Measurements from ENCODE around the gene NMNAT3. TPM values are rescaled to one million over a fixed set of nuclear protein-coding genes. Genes with fewer than 3 reads are reported as not detected.

Gene NMNAT3
- 2.0 to 2.7 TPM (median 2.0 TPM) in 3 replicates for total RNA-seq
- long read RNA-seq, partial matches to known transcripts = 0 of 1 reads
- long read RNA-seq, other reads (novel, unspliced or antisense) = 0 of 1 reads

- Mint-ChIP-seq H3K9me3 (ENCODE audit: low read depth) (no peaks in the 10 kb centered on the region), H3K4me3 (ENCODE audit: unreplicated experiment) (peak within 1 kb of the TSS; percentile 75), H3K27me3 (ENCODE audit: low read depth) (peaks cover 3% of the 10 kb centered on the region), H3K4me1 (ENCODE audit: low read depth) (peaks cover 3% of the 10 kb centered on the region), H3K36me3 (ENCODE audit: low read depth) (no peaks in the 10 kb centered on the region), H3K27ac (ENCODE audit: unreplicated experiment) (no peak within 1 kb of the TSS)
- no peak for TF ChIP-seq CTCF (IDR thresholded peaks at IDR 0.05)
- peak; percentile 90 for DNase-seq (ENCODE audit: low spot score)
These were observed at the start of gene NMNAT3 for GRCh38 chr3:139677388-139678155. Gene NMNAT3, minus strand, starts transcription at chr3:139677972. Its CDS starts 50,248 bp downstream, at chr3:139627724.

GRCh38 chr3:139721370-139721769, 43.6 kb upstream of the NMNAT3 start:
- no peak for TF ChIP-seq CTCF (IDR thresholded peaks at IDR 0.05)
- no peak overlapping the region for H3K27ac Mint-ChIP-seq (ENCODE audit: unreplicated experiment)
- H3K4me3 Mint-ChIP-seq (ENCODE audit: unreplicated experiment) = no peak overlapping the region
- H3K9me3 Mint-ChIP-seq (ENCODE audit: low read depth) = no peaks in the 10 kb centered on the region
- no peak for DNase-seq (ENCODE audit: low spot score)
- peaks cover 13% of the 10 kb centered on the region for H3K4me1 Mint-ChIP-seq (ENCODE audit: low read depth)
- H3K36me3 Mint-ChIP-seq (ENCODE audit: low read depth) = peaks cover 2% of the 10 kb centered on the region
- peaks cover 4% of the 10 kb centered on the region for H3K27me3 Mint-ChIP-seq (ENCODE audit: low read depth)

DNA sequence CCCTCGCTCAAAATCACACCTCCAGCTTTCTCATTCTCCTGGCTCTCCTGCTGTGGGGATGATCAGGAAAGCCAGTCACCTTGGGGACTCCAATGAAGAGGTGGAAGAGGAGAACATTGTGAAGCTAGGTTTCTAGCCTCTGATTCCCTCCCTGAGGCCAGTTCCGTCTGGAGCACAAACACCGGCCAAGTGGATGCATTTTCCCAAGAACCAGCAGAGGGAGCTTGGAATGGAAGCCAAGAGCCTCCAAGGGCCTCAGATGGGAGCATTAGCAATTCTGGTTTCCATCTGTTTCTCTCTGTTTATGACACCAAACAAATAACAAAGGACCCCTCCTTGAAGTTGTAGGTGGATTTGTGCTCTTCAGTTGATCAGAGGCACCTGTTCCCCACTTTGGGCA, 40.6 kb upstream of the NMNAT3 start:
- Mint-ChIP-seq H3K36me3 (ENCODE audit: low read depth) (peaks cover 2% of the 10 kb centered on the region), H3K4me3 (ENCODE audit: unreplicated experiment) (no peak overlapping the region), H3K27ac (ENCODE audit: unreplicated experiment) (no peak overlapping the region), H3K4me1 (ENCODE audit: low read depth) (peaks cover 13% of the 10 kb centered on the region), H3K9me3 (ENCODE audit: low read depth) (no peaks in the 10 kb centered on the region), H3K27me3 (ENCODE audit: low read depth) (peaks cover 7% of the 10 kb centered on the region)
- DNase-seq (ENCODE audit: low spot score) = no peak
- peak; percentile 83 for TF ChIP-seq CTCF (IDR thresholded peaks at IDR 0.05)

- Mint-ChIP-seq H3K27me3 (ENCODE audit: low read depth) (peaks cover 11% of the 10 kb centered on the region), H3K36me3 (ENCODE audit: low read depth) (no peaks in the 10 kb centered on the region), H3K4me3 (ENCODE audit: unreplicated experiment) (no peak overlapping the region), H3K9me3 (ENCODE audit: low read depth) (no peaks in the 10 kb centered on the region), H3K4me1 (ENCODE audit: low read depth) (peaks cover 13% of the 10 kb centered on the region), H3K27ac (ENCODE audit: unreplicated experiment) (no peak overlapping the region)
- TF ChIP-seq CTCF (IDR thresholded peaks at IDR 0.05) = no peak
- no peak for DNase-seq (ENCODE audit: low spot score)
These were observed 39.2 kb upstream of the NMNAT3 start for GRCh38 chr3:139716908-139717485.

GRCh38 chr3:139715743-139716360, 38.1 kb upstream of the NMNAT3 start:
- Mint-ChIP-seq H3K27me3 (ENCODE audit: low read depth) (peaks cover 17% of the 10 kb centered on the region), H3K4me3 (ENCODE audit: unreplicated experiment) (no peak overlapping the region), H3K27ac (ENCODE audit: unreplicated experiment) (no peak overlapping the region), H3K36me3 (ENCODE audit: low read depth) (no peaks in the 10 kb centered on the region), H3K4me1 (ENCODE audit: low read depth) (peaks cover 13% of the 10 kb centered on the region), H3K9me3 (ENCODE audit: low read depth) (no peaks in the 10 kb centered on the region)
- no peak for TF ChIP-seq CTCF (IDR thresholded peaks at IDR 0.05)
- DNase-seq (ENCODE audit: low spot score) = no peak

Data from chondrocyte (in vitro differentiated cells).